Gastrocnemius medialis (tissue), 4 donors: ENCODE data around the gene CD58.

Source experiments
- CTCF ChIP-seq, 5 experiments: fragments of 450-650 bp in 3 of 5; fragments of 200-600 bp in 2 of 5; sonication (generic) in 2 of 5; IDR thresholded peaks in 4 of 5; conservative IDR thresholded peaks in 1 of 5; 1 replicate in 4 of 5; 2 replicates in 1 of 5; pipeline ENCODE4 v1.5.1; 2016 to 2019; ENCODE audit warnings: antibody characterized with exemption in 5 of 5, mild to moderate bottlenecking in 3 of 5, moderate library complexity in 3 of 5
- POLR2A ChIP-seq, 2 donors: fragments of 450-650 bp; IDR thresholded peaks; one replicate each; pipeline ENCODE4 v1.6.1; 2017; ENCODE audit warnings: antibody characterized with exemption in 2 of 2, mild to moderate bottlenecking in 2 of 2, moderate library complexity in 2 of 2

- TF ChIP-seq CTCF (IDR thresholded peaks at IDR 0.05 in 4 of 5, conservative IDR thresholded peaks at IDR 0.05 in 1 of 5) (no peak), POLR2A (IDR thresholded peaks at IDR 0.05) (no peak)
Measured at GRCh38 chr1:116544588-116545358, 26.1 kb downstream of the CD58 start.
